Breast epithelium (tissue), 4 donors: ENCODE measurements around the gene NES. TPM values are rescaled to one million over a fixed set of nuclear protein-coding genes. Genes with fewer than 3 reads are reported as not detected.

Experiments used
- DNase-seq, 2 donors: peaks; one replicate each; pipeline ENCODE4 v3.0.0-alpha.2; 2019; ENCODE audit warnings: low spot score in 2 of 2
- H3K27ac ChIP-seq, 2 donors: fragments of 200-600 bp; sonication (generic) in 1 of 2; one replicate each; pipeline ENCODE4 v1.5.1; 2016 to 2019; ENCODE audit warnings: mild to moderate bottlenecking in 1 of 2
- H3K27me3 ChIP-seq, 2 donors: fragments of 200-600 bp; sonication (generic) in 1 of 2; one replicate each; pipeline versions ENCODE4 v1.5.1 to v1.6.0; 2017 to 2019; ENCODE audit warnings: control low read depth in 1 of 2, mild to moderate bottlenecking in 1 of 2
- H3K36me3 ChIP-seq: fragments of 200-600 bp; one replicate; pipeline ENCODE4 v1.5.1; 2019
- H3K4me1 ChIP-seq, 2 donors: fragments of 200-600 bp; sonication (generic); one replicate each; pipeline ENCODE4 v1.5.1; 2016 to 2019; ENCODE audit warnings: control low read depth in 1 of 2
- H3K4me3 ChIP-seq, 3 donors: fragments of 200-600 bp; sonication (generic); 1 replicate in 2 of 3; 2 replicates in 1 of 3; pipeline ENCODE4 v1.5.1; 2016 to 2019; ENCODE audit warnings: mild to moderate bottlenecking in 3 of 3, moderate library complexity in 2 of 3
- H3K9me3 ChIP-seq, 2 donors: fragments of 200-600 bp; sonication (generic) in 1 of 2; one replicate each; pipeline ENCODE4 v1.5.1; 2016 to 2019; ENCODE audit warnings: control low read depth in 1 of 2
- CTCF ChIP-seq, 3 donors: fragments of 450-650 bp; IDR thresholded peaks; one replicate each; pipeline ENCODE4 v1.5.1; 2016 to 2017; ENCODE audit warnings: antibody characterized with exemption in 3 of 3, mild to moderate bottlenecking in 3 of 3, moderate library complexity in 3 of 3
- POLR2A ChIP-seq: fragments of 450-650 bp; IDR thresholded peaks from one replicate; pipeline ENCODE4 v1.6.1; 2016; ENCODE audit warnings: antibody characterized with exemption, mild to moderate bottlenecking, moderate library complexity
- POLR2AphosphoS5 ChIP-seq, 3 donors: sonication (generic); formaldehyde crosslinking; IDR thresholded peaks; one replicate each; pipeline ENCODE4 v1.6.1; 2017; ENCODE audit warnings: antibody characterized with exemption in 3 of 3
- intact Hi-C: fragments of 100-400 bp; cut with DNase I; formaldehyde crosslinking; loops from one replicate; pipeline ENCODE4 v1.15.1; 2023; ENCODE audit warnings: low total_unique reads
- total RNA-seq, 3 donors: library from RNA; depleted of rRNA; stranded (reverse); fragments of >200 nt; gene quantifications; one replicate each; pipeline ENCODE4 v1.1.0, GENCODE V29; 2016

The NES gene
- total RNA-seq, 3 donors from 2014 or later, result 9.9 to 28.5 (median 14.9) TPM

GRCh38 chr1:156721131-156721530, 43.9 kb upstream of the NES start:
- Histone ChIP-seq H3K27me3 (no peaks in the 10 kb centered on the region), H3K4me3 (no peak overlapping the region), H3K4me1 (peaks cover 5 to 9% of the 10 kb centered on the region in 2 donors), H3K9me3 (no peaks in the 10 kb centered on the region), H3K27ac (no peak overlapping the region), H3K36me3 (no peaks in the 10 kb centered on the region)
- DNase-seq, result no peak
- intact Hi-C loops, result loop anchor here (10.0 kb wide), 1 partner anchor 144 kb away; the partner anchor contains the start of gene NTRK1
- no peak for TF ChIP-seq POLR2AphosphoS5 (IDR thresholded peaks at IDR 0.05)
- TF ChIP-seq CTCF (IDR thresholded peaks at IDR 0.05), result no peak
- no peak for TF ChIP-seq POLR2A

GRCh38 chr1:156717351-156717750, 40.1 kb upstream of the NES start:
- Histone ChIP-seq H3K27me3 (no peaks in the 10 kb centered on the region), H3K4me3 (no peak overlapping the region), H3K4me1 (peaks cover 3 to 5% of the 10 kb centered on the region in 2 donors), H3K9me3 (no peaks in the 10 kb centered on the region), H3K27ac (no peak overlapping the region), H3K36me3 (no peaks in the 10 kb centered on the region)
- no peak for TF ChIP-seq POLR2AphosphoS5 (IDR thresholded peaks at IDR 0.05)
- TF ChIP-seq CTCF (IDR thresholded peaks at IDR 0.05), result no peak
- no peak for TF ChIP-seq POLR2A
- intact Hi-C loops, result no loop called here
- DNase-seq, result no peak

GRCh38 chr1:156714830-156715229, 37.6 kb upstream of the NES start:
- intact Hi-C loops, result no loop called here
- no peak for DNase-seq
- H3K4me1 ChIP-seq, result peaks cover 16 to 25% of the 10 kb centered on the region in 2 donors
- TF ChIP-seq CTCF (IDR thresholded peaks at IDR 0.05), result no peak
- TF ChIP-seq POLR2A, result no peak
- TF ChIP-seq POLR2AphosphoS5 (IDR thresholded peaks at IDR 0.05), result no peak
- no peak overlapping the region for H3K27ac ChIP-seq
- H3K9me3 ChIP-seq, result no peaks in the 10 kb centered on the region
- H3K27me3 ChIP-seq, result no peaks in the 10 kb centered on the region
- no peak overlapping the region for H3K4me3 ChIP-seq
- H3K36me3 ChIP-seq, result no peaks in the 10 kb centered on the region

GRCh38 chr1:156712626-156713025, 35.4 kb upstream of the NES start:
- intact Hi-C loops, result no loop called here
- Histone ChIP-seq H3K36me3 (no peaks in the 10 kb centered on the region), H3K27ac (peak overlapping the region; percentile 60 to 94), H3K27me3 (no peaks in the 10 kb centered on the region), H3K4me1 (peaks cover 24 to 47% of the 10 kb centered on the region in 2 donors), H3K4me3 (no peak overlapping the region), H3K9me3 (no peaks in the 10 kb centered on the region)
- TF ChIP-seq POLR2AphosphoS5 (IDR thresholded peaks at IDR 0.05), result no peak
- TF ChIP-seq POLR2A, result no peak
- no peak for TF ChIP-seq CTCF (IDR thresholded peaks at IDR 0.05)
- no peak for DNase-seq

GRCh38 chr1:156711011-156711817, 34.0 kb upstream of the NES start:
- no peaks in the 10 kb centered on the region for H3K27me3 ChIP-seq
- peaks cover 32 to 59% of the 10 kb centered on the region in 2 donors for H3K4me1 ChIP-seq
- no peaks in the 10 kb centered on the region for H3K9me3 ChIP-seq
- TF ChIP-seq POLR2AphosphoS5 (IDR thresholded peaks at IDR 0.05) (no peak), CTCF (IDR thresholded peaks at IDR 0.05) (no peak), POLR2A (no peak)
- no peak for DNase-seq
- H3K27ac ChIP-seq, result peak overlapping the region; percentile 92 to 94
- intact Hi-C loops, result no loop called here
- no peaks in the 10 kb centered on the region for H3K36me3 ChIP-seq
- no peak overlapping the region for H3K4me3 ChIP-seq
